ENCODE results near the gene CALCR.

CALCR gene

DNA sequence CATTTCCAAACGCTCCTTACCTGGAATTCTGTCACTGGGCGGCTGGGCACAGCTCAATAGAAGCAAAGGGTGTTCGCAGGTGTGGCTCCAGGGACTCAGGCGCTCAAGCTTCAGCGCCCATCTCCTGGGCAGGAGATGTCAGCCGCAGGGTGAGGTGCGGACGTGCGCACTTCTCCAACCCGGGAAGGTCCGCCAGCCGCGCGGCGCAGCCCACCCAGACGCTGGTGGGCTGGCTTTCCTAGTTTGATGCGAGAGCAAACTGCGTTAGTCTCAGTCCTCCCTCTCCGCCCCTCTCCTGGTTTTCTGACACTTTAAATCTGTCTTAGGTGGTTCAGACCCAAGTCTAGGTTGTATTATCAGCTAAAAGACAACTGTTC, 267 bp downstream of the CALCR start:
- no peak for TF ChIP-seq CTCF (conservative IDR thresholded peaks at IDR 0.05; ENCODE audit: low read length)
- no peak for DNase-seq (ENCODE audit: low read depth)
- no peak overlapping the region for H3K4me3 ChIP-seq (ENCODE audit: low read length)

GRCh38 chr7:93569189-93569588, 5.3 kb downstream of the CALCR start:
- DNase-seq (ENCODE audit: low read depth), result no peak
- TF ChIP-seq CTCF (conservative IDR thresholded peaks at IDR 0.05; ENCODE audit: low read length), result no peak
- no peak overlapping the region for H3K4me3 ChIP-seq (ENCODE audit: low read length)

GRCh38 chr7:93566876-93567275, 7.6 kb downstream of the CALCR start:
- H3K4me3 ChIP-seq (ENCODE audit: low read length), result no peak overlapping the region
- no peak for TF ChIP-seq CTCF (conservative IDR thresholded peaks at IDR 0.05; ENCODE audit: low read length)
- DNase-seq (ENCODE audit: low read depth), result peak; percentile 3

- DNase-seq (ENCODE audit: low read depth), result no peak
- no peak overlapping the region for H3K4me3 ChIP-seq (ENCODE audit: low read length)
- no peak for TF ChIP-seq CTCF (conservative IDR thresholded peaks at IDR 0.05; ENCODE audit: low read length)
Observed at GRCh38 chr7:93563584-93563983, 10.9 kb downstream of the CALCR start.

GRCh38 chr7:93562936-93563335, 11.6 kb downstream of the CALCR start:
- DNase-seq (ENCODE audit: low read depth), result no peak
- no peak for TF ChIP-seq CTCF (conservative IDR thresholded peaks at IDR 0.05; ENCODE audit: low read length)

GRCh38 chr7:93562106-93562505, 12.4 kb downstream of the CALCR start:
- no peak for TF ChIP-seq CTCF (conservative IDR thresholded peaks at IDR 0.05; ENCODE audit: low read length)
- DNase-seq (ENCODE audit: low read depth), result no peak
- H3K4me3 ChIP-seq (ENCODE audit: low read length), result no peak overlapping the region

More at GRCh38 chr7:93562936-93563335, 11.6 kb downstream of the CALCR start:
- no peak overlapping the region for H3K4me3 ChIP-seq (ENCODE audit: low read length)

- no peak overlapping the region for H3K4me3 ChIP-seq (ENCODE audit: low read length)
- TF ChIP-seq CTCF (conservative IDR thresholded peaks at IDR 0.05; ENCODE audit: low read length), result no peak
- no peak for DNase-seq (ENCODE audit: low read depth)
Observed at GRCh38 chr7:93559639-93560491, 14.7 kb downstream of the CALCR start.
